HG03039 (cell line): ENCODE results near the gene C10orf143.
"Not testable (repeated sequence)": the region's sequence is repeated elsewhere in the genome, so short reads cannot be mapped to it uniquely, and the experiment has no call there.

ENCODE experiments used
- ATAC-seq: cut with Tn5 transposase; IDR thresholded peaks from one replicate; pipeline ENCODE4 v1.9.1; 2021; ENCODE audit warnings: mild to moderate bottlenecking, moderate library complexity; ENCODE audit not compliant: unreplicated experiment

C10orf143 gene

GRCh38 chr10:130110246-130111112 lies at the start of gene C10orf143:
C10orf143 (minus strand) TSS chr10:130110830; CDS start chr10:130110772, 58 bp downstream.
- peak; percentile 80 for ATAC-seq

GRCh38 chr10:130159192-130159794 lies 48.7 kb upstream of the C10orf143 start:
- no peak for ATAC-seq

- ATAC-seq = no peak
Measured at GRCh38 chr10:130146042-130146441, 35.4 kb upstream of the C10orf143 start.

- peak; percentile 83 for ATAC-seq
Measured at GRCh38 chr10:130141878-130142277, 31.2 kb upstream of the C10orf143 start.

GRCh38 chr10:130141460-130141859 lies 30.8 kb upstream of the C10orf143 start:
- no peak for ATAC-seq

- no peak for ATAC-seq
Measured at GRCh38 chr10:130141038-130141437, 30.4 kb upstream of the C10orf143 start.

GRCh38 chr10:130140425-130140824 lies 29.8 kb upstream of the C10orf143 start:
- no peak for ATAC-seq

- ATAC-seq = no peak
Measured at GRCh38 chr10:130138479-130138866, 27.8 kb upstream of the C10orf143 start.

GRCh38 chr10:130137659-130138478 lies 27.2 kb upstream of the C10orf143 start:
- ATAC-seq = no peak

- no peak for ATAC-seq
Measured at GRCh38 chr10:130137090-130137448, 26.4 kb upstream of the C10orf143 start.

GRCh38 chr10:130136226-130137089 lies 25.8 kb upstream of the C10orf143 start, which contains the start of gene GLRX3:
GLRX3 (plus strand) TSS chr10:130136391; CDS start chr10:130136421, 30 bp downstream.
- ATAC-seq = peak; percentile 82

- no peak for ATAC-seq
Measured at GRCh38 chr10:130135676-130136225, 25.1 kb upstream of the C10orf143 start.

- ATAC-seq = no peak
Measured at GRCh38 chr10:130128922-130129321, 18.3 kb upstream of the C10orf143 start.

GRCh38 chr10:130128062-130128781 lies 17.6 kb upstream of the C10orf143 start:
- ATAC-seq = no peak

GRCh38 chr10:130127364-130128061 lies 16.9 kb upstream of the C10orf143 start:
- peak; percentile 90 for ATAC-seq

GRCh38 chr10:130121486-130122079 lies 11.0 kb upstream of the C10orf143 start:
- ATAC-seq = no peak

GRCh38 chr10:130117535-130117934 lies 6.9 kb upstream of the C10orf143 start:
- ATAC-seq = not testable (repeated sequence)

- ATAC-seq = not testable (repeated sequence)
Measured at GRCh38 chr10:130116942-130117341, 6.3 kb upstream of the C10orf143 start.
